GM21619 (cell line): ENCODE results near the gene FCMR.

Experiments
- ATAC-seq: cut with Tn5 transposase; IDR thresholded peaks from one replicate; pipeline ENCODE4 v1.9.1; 2021; ENCODE audit not compliant: unreplicated experiment

The FCMR gene

GRCh38 chr1:206921772-206922265 is at the start of gene FCMR:
Gene FCMR (minus strand): TSS chr1:206921941. CDS start chr1:206921854, 87 bp downstream.
- ATAC-seq: no peak

GRCh38 chr1:206971029-206971655 is 49.4 kb upstream of the FCMR start:
- ATAC-seq: peak; percentile 46

- ATAC-seq: no peak
Observed at GRCh38 chr1:206970446-206970845, 48.7 kb upstream of the FCMR start, which contains the start of gene FCAMR. Gene FCAMR (minus strand): TSS chr1:206970460. CDS start chr1:206970125, 335 bp downstream.

- no peak for ATAC-seq
Observed at GRCh38 chr1:206969090-206969489, 47.3 kb upstream of the FCMR start.

GRCh38 chr1:206967096-206967849 is 45.5 kb upstream of the FCMR start:
- ATAC-seq: peak; percentile 70

- no peak for ATAC-seq
Observed at GRCh38 chr1:206965781-206966180, 44.0 kb upstream of the FCMR start.

- ATAC-seq: no peak
Observed at GRCh38 chr1:206963740-206964139, 42.0 kb upstream of the FCMR start.

GRCh38 chr1:206963119-206963712 is 41.5 kb upstream of the FCMR start:
- no peak for ATAC-seq

GRCh38 chr1:206962272-206962671 is 40.5 kb upstream of the FCMR start:
- ATAC-seq: no peak

- no peak for ATAC-seq
Observed at GRCh38 chr1:206961668-206962067, 39.9 kb upstream of the FCMR start.

- ATAC-seq: no peak
Observed at GRCh38 chr1:206960676-206961386, 39.1 kb upstream of the FCMR start.

GRCh38 chr1:206958144-206958543 is 36.4 kb upstream of the FCMR start:
- ATAC-seq: no peak

- no peak for ATAC-seq
Observed at GRCh38 chr1:206957639-206958038, 35.9 kb upstream of the FCMR start.

GRCh38 chr1:206955476-206956451 is 34.0 kb upstream of the FCMR start:
- ATAC-seq: peak; percentile 53

- ATAC-seq: no peak
Observed at GRCh38 chr1:206954459-206955342, 33.0 kb upstream of the FCMR start.

GRCh38 chr1:206953626-206954025 is 31.9 kb upstream of the FCMR start:
- no peak for ATAC-seq

GRCh38 chr1:206953126-206953525 is 31.4 kb upstream of the FCMR start:
- no peak for ATAC-seq

GRCh38 chr1:206952171-206952570 is 30.4 kb upstream of the FCMR start:
- no peak for ATAC-seq
